Neuronal stem cell (in vitro differentiated cells): ENCODE measurements around the gene FHIT.
A peak's percentile ranks its signal among the peaks of the same experiment; 100 is the strongest.

Experiments
- DNase-seq: peaks from one replicate; pipeline ENCODE4 v3.0.0-alpha.2; 2013; ENCODE audit warnings: low spot score
- H2AFZ ChIP-seq: one replicate; pipeline ENCODE4 v1.6.1; 2013; ENCODE audit warnings: mild to moderate bottlenecking, low read length, inconsistent platforms
- H2AK5ac ChIP-seq: 2 replicates; pipeline ENCODE4 v1.6.1; 2013; ENCODE audit warnings: low read depth, mild to moderate bottlenecking, inconsistent platforms, low read length, moderate library complexity, mixed read lengths
- H2BK120ac ChIP-seq: 2 replicates; pipeline ENCODE4 v1.6.1; 2013; ENCODE audit warnings: low read depth, mild to moderate bottlenecking, inconsistent platforms, low read length, moderate library complexity, mixed read lengths
- H2BK12ac ChIP-seq: one replicate; pipeline ENCODE4 v1.6.1; 2013; ENCODE audit warnings: low read length, inconsistent platforms
- H2BK15ac ChIP-seq: 2 replicates; pipeline ENCODE4 v1.6.1; 2013; ENCODE audit warnings: mild to moderate bottlenecking, low read length, inconsistent platforms, mixed read lengths
- H2BK5ac ChIP-seq: one replicate; pipeline ENCODE4 v1.6.1; 2013; ENCODE audit warnings: inconsistent platforms, mild to moderate bottlenecking, low read length, moderate library complexity
- H3K14ac ChIP-seq: one replicate; pipeline ENCODE4 v1.6.1; 2013; ENCODE audit warnings: low read length, inconsistent platforms
- H3K18ac ChIP-seq: 2 replicates; pipeline ENCODE4 v1.6.1; 2013; ENCODE audit warnings: low read length, inconsistent platforms
- H3K23ac ChIP-seq: 2 replicates; pipeline ENCODE4 v1.6.1; 2013; ENCODE audit warnings: low read depth, mild to moderate bottlenecking, mixed read lengths, low read length, inconsistent platforms; ENCODE audit not compliant: poor library complexity
- H3K27ac ChIP-seq: replicated peaks from 3 replicates; pipeline ENCODE4 v1.5.1; 2013; ENCODE audit warnings: low read length, inconsistent platforms
- H3K27me3 ChIP-seq, 3 experiments: 2 replicates each; pipeline ENCODE4 v1.6.1; 2013; ENCODE audit warnings: low read length in 3 of 3, mild to moderate bottlenecking in 2 of 3, inconsistent platforms in 1 of 3, low read depth in 1 of 3, mixed read lengths in 1 of 3, moderate library complexity in 1 of 3; ENCODE audit not compliant: control insufficient read depth in 3 of 3, insufficient read depth in 3 of 3
- H3K36me3 ChIP-seq, 2 donors: replicated peaks in 1 of 2; 2 replicates each; pipeline ENCODE4 v1.6.1; 2013; ENCODE audit warnings: low read length in 2 of 2; ENCODE audit not compliant: control insufficient read depth in 2 of 2, insufficient read depth in 2 of 2
- H3K4ac ChIP-seq: 2 replicates; pipeline ENCODE4 v1.6.1; 2013; ENCODE audit warnings: inconsistent platforms, mild to moderate bottlenecking, low read length, moderate library complexity
- H3K4me1 ChIP-seq, 2 donors: 1 replicate in 1 of 2; 2 replicates in 1 of 2; pipeline ENCODE4 v1.6.1; 2013; ENCODE audit warnings: low read length in 2 of 2, low read depth in 1 of 2; ENCODE audit not compliant: control insufficient read depth in 2 of 2, insufficient read depth in 1 of 2
- H3K4me2 ChIP-seq: one replicate; pipeline ENCODE4 v1.6.1; 2013; ENCODE audit warnings: mild to moderate bottlenecking, low read length, inconsistent platforms; ENCODE audit not compliant: insufficient read depth, poor library complexity, severe bottlenecking
- H3K4me3 ChIP-seq, 2 donors: 2 replicates each; pipeline ENCODE4 v1.5.1; 2013; ENCODE audit warnings: low read length in 2 of 2, mild to moderate bottlenecking in 2 of 2, inconsistent platforms in 1 of 2, moderate library complexity in 1 of 2
- H3K79me1 ChIP-seq: one replicate; pipeline ENCODE4 v1.6.1; 2013; ENCODE audit warnings: low read depth, mild to moderate bottlenecking, inconsistent platforms, low read length, moderate library complexity
- H3K9ac ChIP-seq: one replicate; pipeline ENCODE4 v1.6.1; 2013; ENCODE audit warnings: mild to moderate bottlenecking, low read depth, low read length, inconsistent platforms; ENCODE audit not compliant: poor library complexity
- H3K9me3 ChIP-seq, 2 donors: replicated peaks in 1 of 2; 2 replicates each; pipeline versions ENCODE3 to v1.6.1; 2013; ENCODE audit warnings: low read length in 2 of 2, mild to moderate bottlenecking in 2 of 2, inconsistent platforms in 1 of 2, low read depth in 1 of 2, mixed read lengths in 1 of 2, moderate library complexity in 1 of 2; ENCODE audit not compliant: control insufficient read depth in 2 of 2, insufficient read depth in 1 of 2
- H4K8ac ChIP-seq: one replicate; pipeline ENCODE4 v1.6.1; 2013; ENCODE audit warnings: low read depth, mild to moderate bottlenecking, inconsistent platforms, low read length, moderate library complexity
- H4K91ac ChIP-seq: one replicate; pipeline ENCODE4 v1.6.1; 2013; ENCODE audit warnings: low read length, low read depth, mild to moderate bottlenecking, inconsistent platforms; ENCODE audit not compliant: poor library complexity
- WGBS, 2 donors: extraction: QIAGEN DNeasy Blood & Tissue Kit; methylation state at CpG; one replicate each; pipeline ENCODE4 v1.1.7; 2013; ENCODE audit warnings: missing lambda C conversion rate in 2 of 2, mixed read lengths in 1 of 2; ENCODE audit not compliant: insufficient read length in 2 of 2, insufficient replicate concordance in 1 of 2; ENCODE audit errors: extremely low coverage in 2 of 2; 5-methylcytosine and 5-hydroxymethylcytosine counted together

The FHIT gene

DNA sequence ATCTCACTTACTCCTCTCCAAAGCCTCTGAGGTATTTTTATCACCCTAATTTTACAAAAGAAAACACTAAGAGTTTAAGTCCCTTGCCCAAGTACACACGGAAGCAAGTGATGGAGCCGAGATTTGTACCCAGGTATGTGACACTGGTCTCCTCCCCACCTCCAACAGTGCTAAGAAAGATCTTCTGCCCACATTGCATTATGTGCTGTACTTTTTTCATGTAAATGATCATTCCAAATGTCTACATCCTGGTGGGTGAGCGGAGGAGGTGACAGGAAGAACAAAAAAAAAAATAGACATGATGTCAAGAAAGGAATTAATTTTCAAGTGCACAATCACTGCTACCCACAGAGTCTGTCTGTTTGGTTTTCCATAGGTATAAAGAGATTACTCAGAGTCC lies 694.1 kb downstream of the FHIT start:
- no peak overlapping the region for H3K18ac ChIP-seq
- no peaks in the 10 kb centered on the region for H3K36me3 ChIP-seq
- H3K4ac ChIP-seq: no peak overlapping the region
- no peaks in the 10 kb centered on the region for H3K27me3 ChIP-seq
- no peaks in the 10 kb centered on the region for H3K9me3 ChIP-seq
- H4K91ac ChIP-seq: no peak overlapping the region
- no peak overlapping the region for H3K27ac ChIP-seq
- H3K4me2 ChIP-seq: no peak overlapping the region
- H3K14ac ChIP-seq: no peak overlapping the region
- no CpG with 5 or more reads among the region's 3 CpGs for WGBS, 2 donors
- no peak overlapping the region for H3K9ac ChIP-seq
- H2BK120ac ChIP-seq: no peak overlapping the region
- H2AK5ac ChIP-seq: no peak overlapping the region
- H4K8ac ChIP-seq: no peak overlapping the region
- H3K79me1 ChIP-seq: no peaks in the 10 kb centered on the region
- no peak overlapping the region for H2BK12ac ChIP-seq
- H2BK15ac ChIP-seq: no peak overlapping the region
- H3K4me1 ChIP-seq: peaks cover 3 to 26% of the 10 kb centered on the region in 2 donors
- H2AFZ ChIP-seq: no peak overlapping the region
- no peak overlapping the region for H3K23ac ChIP-seq
- no peak overlapping the region for H2BK5ac ChIP-seq
- DNase-seq: no peak
- no peak overlapping the region for H3K4me3 ChIP-seq

DNA sequence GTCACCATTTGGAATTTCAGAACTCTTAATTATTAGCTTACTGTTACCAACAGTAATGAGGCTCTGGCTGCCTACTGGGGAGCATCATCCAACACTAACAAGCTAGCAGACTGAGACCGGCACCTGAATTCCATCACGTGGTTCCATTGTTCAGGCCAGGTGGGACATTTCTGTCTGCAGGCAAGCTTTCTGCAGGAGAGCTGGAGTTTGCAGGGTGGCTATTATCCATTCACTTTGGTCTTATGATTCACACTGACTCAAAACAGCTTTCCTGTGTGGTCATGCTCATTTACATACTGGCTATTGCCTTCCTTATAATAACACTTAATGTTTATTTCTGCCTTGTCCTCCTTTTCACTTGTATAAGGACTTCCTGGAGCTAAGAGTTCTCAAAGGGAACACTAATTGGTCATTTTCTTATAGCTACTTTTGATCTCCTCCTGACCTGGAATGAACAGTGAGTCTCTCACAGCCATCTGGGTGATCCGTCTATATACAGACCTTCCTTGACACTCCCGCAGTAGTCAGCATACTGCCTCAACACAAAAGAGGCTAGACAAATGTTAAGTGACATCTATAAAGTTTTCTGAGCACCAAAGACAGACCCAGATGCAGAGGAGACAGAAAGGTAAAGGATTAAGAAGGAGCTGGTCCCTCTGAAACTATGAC lies 695.4 kb downstream of the FHIT start:
- H4K8ac ChIP-seq: no peak overlapping the region
- H2BK12ac ChIP-seq: no peak overlapping the region
- no CpG with 5 or more reads among the region's 4 CpGs for WGBS, 2 donors
- H3K9ac ChIP-seq: no peak overlapping the region
- H3K23ac ChIP-seq: no peak overlapping the region
- H3K4me2 ChIP-seq: no peak overlapping the region
- H3K36me3 ChIP-seq: no peaks in the 10 kb centered on the region
- H3K4me1 ChIP-seq: peaks cover 3 to 26% of the 10 kb centered on the region in 2 donors
- peak overlapping the region; percentile 30 for H2AFZ ChIP-seq
- H2BK15ac ChIP-seq: no peak overlapping the region
- H3K18ac ChIP-seq: no peak overlapping the region
- no peaks in the 10 kb centered on the region for H3K9me3 ChIP-seq
- no peak overlapping the region for H3K4me3 ChIP-seq
- peak overlapping the region; percentile 67 for H3K27ac ChIP-seq
- H4K91ac ChIP-seq: no peak overlapping the region
- H3K27me3 ChIP-seq: no peaks in the 10 kb centered on the region
- no peaks in the 10 kb centered on the region for H3K79me1 ChIP-seq
- no peak overlapping the region for H2AK5ac ChIP-seq
- peak; percentile 58 for DNase-seq
- no peak overlapping the region for H3K4ac ChIP-seq
- no peak overlapping the region for H2BK120ac ChIP-seq
- H3K14ac ChIP-seq: no peak overlapping the region
- no peak overlapping the region for H2BK5ac ChIP-seq

DNA sequence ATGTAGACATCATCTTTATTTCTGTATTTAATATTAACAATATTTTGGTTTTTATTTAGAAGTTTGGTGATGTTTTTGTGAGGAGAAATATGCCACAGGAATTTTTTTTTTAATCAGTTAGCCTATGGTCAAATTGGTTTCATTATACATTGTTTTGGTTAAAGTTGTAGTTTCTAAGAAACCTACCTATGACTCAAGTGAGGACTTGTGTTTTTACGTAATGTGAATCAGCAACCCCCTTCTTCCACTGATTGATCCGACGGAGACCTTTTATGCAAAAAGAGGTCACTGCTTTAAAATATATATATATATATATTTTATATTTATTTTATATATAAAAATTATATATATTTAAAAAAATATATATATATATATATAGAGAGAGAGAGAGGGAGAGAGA lies 698.1 kb downstream of the FHIT start:
- Histone ChIP-seq H2AFZ (no peak overlapping the region), H2BK12ac (no peak overlapping the region), H3K23ac (no peak overlapping the region), H2AK5ac (no peak overlapping the region), H4K91ac (no peak overlapping the region), H3K79me1 (no peaks in the 10 kb centered on the region), H3K27ac (no peak overlapping the region), H3K4me1 (peaks cover 3 to 14% of the 10 kb centered on the region in 2 donors), H2BK5ac (no peak overlapping the region), H3K4ac (no peak overlapping the region), H3K4me3 (no peak overlapping the region), H3K18ac (no peak overlapping the region), H3K9ac (no peak overlapping the region), H3K27me3 (no peaks in the 10 kb centered on the region), H3K4me2 (no peak overlapping the region), H3K36me3 (no peaks in the 10 kb centered on the region), H2BK120ac (no peak overlapping the region), H3K9me3 (no peaks in the 10 kb centered on the region), H2BK15ac (no peak overlapping the region), H4K8ac (no peak overlapping the region), H3K14ac (no peak overlapping the region)
- no CpG with 5 or more reads among the region's 3 CpGs for WGBS, 2 donors
- no peak for DNase-seq

- no peak for DNase-seq
- WGBS, 2 donors: no CpG with 5 or more reads among the region's 2 CpGs
- Histone ChIP-seq H3K79me1 (no peaks in the 10 kb centered on the region), H2BK5ac (no peak overlapping the region), H3K4ac (no peak overlapping the region), H2BK120ac (no peak overlapping the region), H3K9me3 (no peaks in the 10 kb centered on the region), H3K18ac (peak overlapping the region; percentile 38), H4K8ac (no peak overlapping the region), H4K91ac (no peak overlapping the region), H3K36me3 (no peaks in the 10 kb centered on the region), H2BK15ac (no peak overlapping the region), H3K9ac (no peak overlapping the region), H2BK12ac (no peak overlapping the region), H3K23ac (no peak overlapping the region), H2AK5ac (peak overlapping the region; percentile 94), H3K27ac (no peak overlapping the region), H3K27me3 (no peaks in the 10 kb centered on the region), H3K4me3 (no peak overlapping the region), H2AFZ (no peak overlapping the region), H3K4me2 (no peak overlapping the region), H3K14ac (no peak overlapping the region), H3K4me1 (peaks cover 3 to 15% of the 10 kb centered on the region in 2 donors)
These were observed 698.7 kb downstream of the FHIT start for GRCh38 chr3:60552581-60552980.
